Sigmoid colon (tissue), 7 donors: ENCODE results near the gene SLAMF9. TPM values are rescaled to one million over a fixed set of nuclear protein-coding genes. Genes with fewer than 3 reads are reported as not detected.

Experiments used
- DNase-seq: peaks from one replicate; pipeline ENCODE4 v3.0.0-alpha.2; 2019
- H3K27ac ChIP-seq, 4 donors: fragments of 200-600 bp; sonication (generic); one replicate each; pipeline ENCODE4 v1.5.1; 2016 to 2019; ENCODE audit warnings: mild to moderate bottlenecking in 1 of 4
- H3K27me3 ChIP-seq, 3 donors: fragments of 200-600 bp; sonication (generic); one replicate each; pipeline ENCODE4 v1.5.1; 2019; ENCODE audit warnings: mild to moderate bottlenecking in 1 of 3
- H3K36me3 ChIP-seq, 4 donors: fragments of 200-600 bp; sonication (generic); one replicate each; pipeline ENCODE4 v1.5.1; 2016 to 2019
- H3K4me1 ChIP-seq, 4 donors: fragments of 200-600 bp; sonication (generic); one replicate each; pipeline ENCODE4 v1.5.1; 2017 to 2019
- H3K4me3 ChIP-seq, 4 donors: fragments of 200-600 bp; sonication (generic); one replicate each; pipeline ENCODE4 v1.5.1; 2017 to 2019; ENCODE audit warnings: mild to moderate bottlenecking in 2 of 4, moderate library complexity in 1 of 4
- H3K9me3 ChIP-seq, 4 donors: fragments of 200-600 bp in 3 of 4; sonication (generic) in 3 of 4; one replicate each; pipeline versions ENCODE4 v1.5.1 to v1.6.1; 2013 to 2019
- EP300 ChIP-seq, 4 donors: sonication (generic); formaldehyde crosslinking; IDR thresholded peaks; one replicate each; pipeline ENCODE4 v1.6.1; 2017; ENCODE audit warnings: antibody characterized with exemption in 4 of 4
- POLR2A ChIP-seq, 2 donors: fragments of 450-650 bp; IDR thresholded peaks; one replicate each; pipeline ENCODE4 v1.6.1; 2016; ENCODE audit warnings: antibody characterized with exemption in 2 of 2, mild to moderate bottlenecking in 2 of 2, moderate library complexity in 2 of 2
- POLR2AphosphoS5 ChIP-seq, 4 donors: sonication (generic); formaldehyde crosslinking; IDR thresholded peaks; one replicate each; pipeline ENCODE4 v1.6.1; 2017; ENCODE audit warnings: antibody characterized with exemption in 4 of 4
- WGBS, 2 donors: extraction: QIAGEN DNeasy Blood & Tissue Kit; methylation state at CpG; one replicate each; pipeline ENCODE4 v1.1.7; 2013; 5-methylcytosine and 5-hydroxymethylcytosine counted together
- intact Hi-C: fragments of 100-400 bp; cut with DNase I; formaldehyde crosslinking; loops from one replicate; pipeline ENCODE4 v1.15.1; 2023
- polyA plus RNA-seq, 3 donors: library from polyadenylated mRNA; stranded (reverse); fragments of 200-250 nt; gene quantifications; one replicate each; pipeline ENCODE4 v1.2.3, GENCODE V29; 2013
- total RNA-seq, 4 donors: library from RNA; depleted of rRNA; stranded (reverse); fragments of >200 nt; gene quantifications; one replicate each; pipeline ENCODE4 v1.1.0, GENCODE V29; 2016
- TF ChIP-seq, protein P1 (sequence below), 4 experiments: fragments of 450-650 bp in 3 of 4; fragments of 200-600 bp in 1 of 4; IDR thresholded peaks; one replicate each; pipeline ENCODE4 v1.5.1; 2016 to 2019; ENCODE audit warnings: antibody characterized with exemption in 4 of 4, mild to moderate bottlenecking in 3 of 4, moderate library complexity in 2 of 4
- donor health status: healthy with polysubstance abuse.
- donor health status: Bipolar disorder and iron deficiency.
- donor health status: healthy.

SLAMF9 gene
- total and polyA plus RNA-seq, 7 donors: 0.15 TPM; not detected in 6

- no peak overlapping the region for H3K4me3 ChIP-seq
- no peaks in the 10 kb centered on the region for H3K27me3 ChIP-seq
- DNase-seq: no peak
- H3K9me3 ChIP-seq: no peaks in the 10 kb centered on the region
- WGBS, 2 donors: 62 to 76% methylated on average over 1 of the region's 1 CpG
- H3K36me3 ChIP-seq: no peaks in the 10 kb centered on the region
- peaks cover 0 to 30% (median 20%) of the 10 kb centered on the region in 4 donors for H3K4me1 ChIP-seq
- intact Hi-C loops: loop anchor here (5.0 kb wide), 1 partner anchor 166 kb away; the partner anchor contains the start of gene DUSP23
- no peak overlapping the region for H3K27ac ChIP-seq
- no peak for TF ChIP-seq POLR2A (IDR thresholded peaks at IDR 0.05)
- no peak for TF ChIP-seq POLR2AphosphoS5 (IDR thresholded peaks at IDR 0.05)
- TF ChIP-seq, protein P1, sequence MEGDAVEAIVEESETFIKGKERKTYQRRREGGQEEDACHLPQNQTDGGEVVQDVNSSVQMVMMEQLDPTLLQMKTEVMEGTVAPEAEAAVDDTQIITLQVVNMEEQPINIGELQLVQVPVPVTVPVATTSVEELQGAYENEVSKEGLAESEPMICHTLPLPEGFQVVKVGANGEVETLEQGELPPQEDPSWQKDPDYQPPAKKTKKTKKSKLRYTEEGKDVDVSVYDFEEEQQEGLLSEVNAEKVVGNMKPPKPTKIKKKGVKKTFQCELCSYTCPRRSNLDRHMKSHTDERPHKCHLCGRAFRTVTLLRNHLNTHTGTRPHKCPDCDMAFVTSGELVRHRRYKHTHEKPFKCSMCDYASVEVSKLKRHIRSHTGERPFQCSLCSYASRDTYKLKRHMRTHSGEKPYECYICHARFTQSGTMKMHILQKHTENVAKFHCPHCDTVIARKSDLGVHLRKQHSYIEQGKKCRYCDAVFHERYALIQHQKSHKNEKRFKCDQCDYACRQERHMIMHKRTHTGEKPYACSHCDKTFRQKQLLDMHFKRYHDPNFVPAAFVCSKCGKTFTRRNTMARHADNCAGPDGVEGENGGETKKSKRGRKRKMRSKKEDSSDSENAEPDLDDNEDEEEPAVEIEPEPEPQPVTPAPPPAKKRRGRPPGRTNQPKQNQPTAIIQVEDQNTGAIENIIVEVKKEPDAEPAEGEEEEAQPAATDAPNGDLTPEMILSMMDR (IDR thresholded peaks at IDR 0.05): no peak
- TF ChIP-seq EP300 (IDR thresholded peaks at IDR 0.05): no peak
Observed at GRCh38 chr1:159947942-159948341, 6.1 kb downstream of the SLAMF9 start.

GRCh38 chr1:159946242-159947187, 7.5 kb downstream of the SLAMF9 start:
- H3K27ac ChIP-seq: peak overlapping the region in 2 of 4 donors; percentile 17 to 21
- no peak for DNase-seq
- H3K9me3 ChIP-seq: no peaks in the 10 kb centered on the region
- intact Hi-C loops: loop anchor here (5.0 kb wide), 1 partner anchor 164 kb away; the partner anchor contains the start of gene DUSP23
- H3K4me1 ChIP-seq: peaks cover 0 to 30% (median 20%) of the 10 kb centered on the region in 4 donors
- no peak for TF ChIP-seq POLR2AphosphoS5 (IDR thresholded peaks at IDR 0.05)
- TF ChIP-seq POLR2A (IDR thresholded peaks at IDR 0.05): no peak
- TF ChIP-seq, protein P1 (IDR thresholded peaks at IDR 0.05): no peak
- no peak for TF ChIP-seq EP300 (IDR thresholded peaks at IDR 0.05)
- 48 to 59% methylated on average over 9 of the region's 9 CpGs for WGBS, 2 donors
- peak overlapping the region in 3 of 4 donors; percentile 44 to 51 (median 48) for H3K4me3 ChIP-seq
- no peaks in the 10 kb centered on the region for H3K27me3 ChIP-seq
- H3K36me3 ChIP-seq: no peaks in the 10 kb centered on the region

GRCh38 chr1:159945483-159946241, 8.4 kb downstream of the SLAMF9 start, which contains the start of gene IGSF9:
TSS of gene IGSF9 (minus strand) at chr1:159945613. CDS start at chr1:159943454, 2,159 bp downstream.
- Histone ChIP-seq H3K9me3 (no peaks in the 10 kb centered on the region), H3K27me3 (no peaks in the 10 kb centered on the region), H3K4me3 (peak within 1 kb of the TSS; percentile 18 to 51 (median 46)), H3K27ac (peak within 1 kb of the TSS in 2 of 4 donors; percentile 17 to 21), H3K36me3 (no peaks in the 10 kb centered on the region), H3K4me1 (peaks cover 0 to 30% (median 20%) of the 10 kb centered on the region in 4 donors)
- 1 to 2% methylated on average over 58 of the region's 58 CpGs for WGBS, 2 donors
- DNase-seq: peak; percentile 90
- peak in 1 of 4 donors; percentile 11 for TF ChIP-seq POLR2AphosphoS5 (IDR thresholded peaks at IDR 0.05)
- TF ChIP-seq POLR2A (IDR thresholded peaks at IDR 0.05): no peak
- no peak for TF ChIP-seq EP300 (IDR thresholded peaks at IDR 0.05)
- TF ChIP-seq, protein P1 (IDR thresholded peaks at IDR 0.05): peak in 3 of 4 experiments; percentile 29 to 52 (median 36)
- intact Hi-C loops: loop anchor here (5.0 kb wide), 1 partner anchor 163 kb away; the partner anchor contains the start of gene DUSP23

GRCh38 chr1:159944623-159945455, 9.2 kb downstream of the SLAMF9 start:
- Histone ChIP-seq H3K9me3 (no peaks in the 10 kb centered on the region), H3K27ac (no peak overlapping the region), H3K4me1 (peaks cover 0 to 29% (median 20%) of the 10 kb centered on the region in 4 donors), H3K36me3 (no peaks in the 10 kb centered on the region), H3K4me3 (peak overlapping the region; percentile 18 to 51 (median 46)), H3K27me3 (no peaks in the 10 kb centered on the region)
- TF ChIP-seq, protein P1 (IDR thresholded peaks at IDR 0.05): no peak
- TF ChIP-seq EP300 (IDR thresholded peaks at IDR 0.05) (no peak), POLR2A (IDR thresholded peaks at IDR 0.05) (no peak), POLR2AphosphoS5 (IDR thresholded peaks at IDR 0.05) (no peak)
- DNase-seq: no peak
- WGBS, 2 donors: 41 to 45% methylated on average over 11 of the region's 11 CpGs
- intact Hi-C loops: loop anchor here (5.0 kb wide), 1 partner anchor 163 kb away; the partner anchor contains the start of gene DUSP23
